Ishikawa (cell line): Measurements from ENCODE around the gene COMTD1.

Source experiments
- CEBPB ChIP-seq: IDR thresholded peaks from 2 replicates; pipeline ENCODE4 v1.6.1; 2012
- CREB1 ChIP-seq: IDR thresholded peaks from 2 replicates; pipeline ENCODE4 v1.6.1; 2012; ENCODE audit warnings: low read depth
- EP300 ChIP-seq: IDR thresholded peaks from 2 replicates; pipeline ENCODE4 v1.6.1; 2012; ENCODE audit warnings: borderline replicate concordance
- RAD21 ChIP-seq: IDR thresholded peaks from 2 replicates; pipeline ENCODE4 v1.6.1; 2012; ENCODE audit warnings: low read depth
- TAF1 ChIP-seq: IDR thresholded peaks from 2 replicates; pipeline ENCODE4 v1.6.1; 2012; ENCODE audit warnings: low read depth, mild to moderate bottlenecking
- YY1 ChIP-seq: IDR thresholded peaks from 2 replicates; pipeline ENCODE4 v1.6.1; 2012; ENCODE audit warnings: low read depth
- TF ChIP-seq, protein P1 (sequence below): IDR thresholded peaks from 2 replicates; pipeline ENCODE4 v1.6.1; 2012; ENCODE audit warnings: low read depth, mild to moderate bottlenecking
- TF ChIP-seq, protein P2 (sequence below): IDR thresholded peaks from 2 replicates; pipeline ENCODE4 v1.6.1; 2012

GRCh38 chr10:75187961-75188426, 47.8 kb downstream of the COMTD1 start:
- TF ChIP-seq EP300 (no peak), CEBPB (no peak), YY1 (no peak), CREB1 (no peak), RAD21 (peak; percentile 89), TAF1 (no peak)
- TF ChIP-seq, protein P1, sequence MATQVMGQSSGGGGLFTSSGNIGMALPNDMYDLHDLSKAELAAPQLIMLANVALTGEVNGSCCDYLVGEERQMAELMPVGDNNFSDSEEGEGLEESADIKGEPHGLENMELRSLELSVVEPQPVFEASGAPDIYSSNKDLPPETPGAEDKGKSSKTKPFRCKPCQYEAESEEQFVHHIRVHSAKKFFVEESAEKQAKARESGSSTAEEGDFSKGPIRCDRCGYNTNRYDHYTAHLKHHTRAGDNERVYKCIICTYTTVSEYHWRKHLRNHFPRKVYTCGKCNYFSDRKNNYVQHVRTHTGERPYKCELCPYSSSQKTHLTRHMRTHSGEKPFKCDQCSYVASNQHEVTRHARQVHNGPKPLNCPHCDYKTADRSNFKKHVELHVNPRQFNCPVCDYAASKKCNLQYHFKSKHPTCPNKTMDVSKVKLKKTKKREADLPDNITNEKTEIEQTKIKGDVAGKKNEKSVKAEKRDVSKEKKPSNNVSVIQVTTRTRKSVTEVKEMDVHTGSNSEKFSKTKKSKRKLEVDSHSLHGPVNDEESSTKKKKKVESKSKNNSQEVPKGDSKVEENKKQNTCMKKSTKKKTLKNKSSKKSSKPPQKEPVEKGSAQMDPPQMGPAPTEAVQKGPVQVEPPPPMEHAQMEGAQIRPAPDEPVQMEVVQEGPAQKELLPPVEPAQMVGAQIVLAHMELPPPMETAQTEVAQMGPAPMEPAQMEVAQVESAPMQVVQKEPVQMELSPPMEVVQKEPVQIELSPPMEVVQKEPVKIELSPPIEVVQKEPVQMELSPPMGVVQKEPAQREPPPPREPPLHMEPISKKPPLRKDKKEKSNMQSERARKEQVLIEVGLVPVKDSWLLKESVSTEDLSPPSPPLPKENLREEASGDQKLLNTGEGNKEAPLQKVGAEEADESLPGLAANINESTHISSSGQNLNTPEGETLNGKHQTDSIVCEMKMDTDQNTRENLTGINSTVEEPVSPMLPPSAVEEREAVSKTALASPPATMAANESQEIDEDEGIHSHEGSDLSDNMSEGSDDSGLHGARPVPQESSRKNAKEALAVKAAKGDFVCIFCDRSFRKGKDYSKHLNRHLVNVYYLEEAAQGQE, result no peak
- TF ChIP-seq, protein P2, sequence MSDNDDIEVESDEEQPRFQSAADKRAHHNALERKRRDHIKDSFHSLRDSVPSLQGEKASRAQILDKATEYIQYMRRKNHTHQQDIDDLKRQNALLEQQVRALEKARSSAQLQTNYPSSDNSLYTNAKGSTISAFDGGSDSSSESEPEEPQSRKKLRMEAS, result no peak
